ENCODE data around the gene NDUFS2.

The NDUFS2 gene

GRCh38 chr1:161201836-161202712 is at the start of gene NDUFS2:
Gene NDUFS2 (plus strand): TSS chr1:161202367. CDS start chr1:161202386, 19 bp downstream.
- DNase-seq (ENCODE audit: low read depth) = peak; percentile 94

GRCh38 chr1:161153176-161153575 is 49.0 kb upstream of the NDUFS2 start:
- DNase-seq (ENCODE audit: low read depth) = no peak

- peak; percentile 71 for DNase-seq (ENCODE audit: low read depth)
These were observed 48.4 kb upstream of the NDUFS2 start, which contains the start of gene UFC1 for GRCh38 chr1:161153682-161154337. Gene UFC1 (plus strand): TSS chr1:161153978. CDS start chr1:161153998, 20 bp downstream.

GRCh38 chr1:161157867-161158266 is 44.3 kb upstream of the NDUFS2 start:
- DNase-seq (ENCODE audit: low read depth) = no peak

- no peak for DNase-seq (ENCODE audit: low read depth)
These were observed 43.7 kb upstream of the NDUFS2 start for GRCh38 chr1:161158316-161159010.

GRCh38 chr1:161159087-161159912 is 42.9 kb upstream of the NDUFS2 start, which contains the start of gene USP21:
Gene USP21 (plus strand): TSS chr1:161159500. CDS start chr1:161160641, 1,141 bp downstream.
- DNase-seq (ENCODE audit: low read depth) = peak; percentile 90

- DNase-seq (ENCODE audit: low read depth) = no peak
These were observed 42.3 kb upstream of the NDUFS2 start for GRCh38 chr1:161159913-161160243.

- no peak for DNase-seq (ENCODE audit: low read depth)
These were observed 41.5 kb upstream of the NDUFS2 start for GRCh38 chr1:161160671-161161145.

- no peak for DNase-seq (ENCODE audit: low read depth)
These were observed 40.5 kb upstream of the NDUFS2 start for GRCh38 chr1:161161652-161162051.

- no peak for DNase-seq (ENCODE audit: low read depth)
These were observed 40.1 kb upstream of the NDUFS2 start for GRCh38 chr1:161162052-161162451.

- no peak for DNase-seq (ENCODE audit: low read depth)
These were observed 39.4 kb upstream of the NDUFS2 start for GRCh38 chr1:161162806-161163205.

- no peak for DNase-seq (ENCODE audit: low read depth)
These were observed 38.4 kb upstream of the NDUFS2 start for GRCh38 chr1:161163793-161164192.

GRCh38 chr1:161164901-161165610 is 37.1 kb upstream of the NDUFS2 start:
- no peak for DNase-seq (ENCODE audit: low read depth)

- DNase-seq (ENCODE audit: low read depth) = peak; percentile 89
These were observed 36.2 kb upstream of the NDUFS2 start, which contains the start of gene PPOX for GRCh38 chr1:161165742-161166668. Gene PPOX (plus strand): TSS chr1:161166426. CDS start chr1:161166848, 422 bp downstream.

- DNase-seq (ENCODE audit: low read depth) = no peak
These were observed 35.3 kb upstream of the NDUFS2 start for GRCh38 chr1:161166669-161167548.

GRCh38 chr1:161168906-161169305 is 33.3 kb upstream of the NDUFS2 start:
- no peak for DNase-seq (ENCODE audit: low read depth)

- no peak for DNase-seq (ENCODE audit: low read depth)
These were observed 31.0 kb upstream of the NDUFS2 start for GRCh38 chr1:161171191-161171590.

GRCh38 chr1:161171696-161172095 is 30.5 kb upstream of the NDUFS2 start:
- no peak for DNase-seq (ENCODE audit: low read depth)

GRCh38 chr1:161172349-161172748 is 29.8 kb upstream of the NDUFS2 start:
- no peak for DNase-seq (ENCODE audit: low read depth)
